HepG2 (cell line): Measurements from ENCODE around the gene PARD3.

Experiments
- BRCA1 ChIP-seq: sonication (generic); formaldehyde crosslinking; IDR thresholded peaks from 2 replicates; pipeline ENCODE4 v1.4.0; 2020; ENCODE audit warnings: missing genetic modification reagents
- ZNF766 ChIP-seq: sonication (generic); formaldehyde crosslinking; IDR thresholded peaks from 2 replicates; pipeline ENCODE4 v1.5.0; 2020; ENCODE audit warnings: missing genetic modification reagents, borderline replicate concordance
- TF ChIP-seq, protein P1 (sequence below), 2 experiments: sonication (generic) in 1 of 2; formaldehyde crosslinking in 1 of 2; IDR thresholded peaks; 2 replicates each; pipeline versions ENCODE4 v1.6.1 to v1.9.0; 2014 to 2022; ENCODE audit warnings: antibody characterized with exemption in 1 of 2, borderline replicate concordance in 1 of 2, inconsistent platforms in 1 of 2, low read depth in 1 of 2, missing genetic modification reagents in 1 of 2

DNA sequence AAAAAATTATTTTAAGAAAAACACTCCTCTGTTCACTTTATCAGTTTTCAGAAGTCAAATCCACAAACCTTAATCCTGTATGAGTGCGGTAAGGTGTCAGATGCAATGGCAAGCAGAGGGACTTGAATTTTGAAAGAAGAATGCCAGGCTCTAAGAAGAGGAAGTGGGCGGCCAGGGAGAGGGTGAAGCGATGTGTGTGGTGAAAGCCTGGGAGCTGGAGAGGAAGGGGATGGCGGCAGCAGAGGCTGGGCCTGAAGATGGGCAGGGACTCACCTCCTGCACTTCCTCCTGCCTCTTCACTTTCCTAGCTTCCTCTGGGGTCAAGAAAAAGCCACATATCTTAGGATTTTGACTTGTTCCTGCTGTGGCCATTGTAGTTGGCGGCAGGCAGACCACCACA lies 609.6 kb downstream of the PARD3 start:
- no peak for TF ChIP-seq BRCA1
- TF ChIP-seq ZNF766 (CRISPR knock-in tag): no peak
- TF ChIP-seq, protein P1, sequence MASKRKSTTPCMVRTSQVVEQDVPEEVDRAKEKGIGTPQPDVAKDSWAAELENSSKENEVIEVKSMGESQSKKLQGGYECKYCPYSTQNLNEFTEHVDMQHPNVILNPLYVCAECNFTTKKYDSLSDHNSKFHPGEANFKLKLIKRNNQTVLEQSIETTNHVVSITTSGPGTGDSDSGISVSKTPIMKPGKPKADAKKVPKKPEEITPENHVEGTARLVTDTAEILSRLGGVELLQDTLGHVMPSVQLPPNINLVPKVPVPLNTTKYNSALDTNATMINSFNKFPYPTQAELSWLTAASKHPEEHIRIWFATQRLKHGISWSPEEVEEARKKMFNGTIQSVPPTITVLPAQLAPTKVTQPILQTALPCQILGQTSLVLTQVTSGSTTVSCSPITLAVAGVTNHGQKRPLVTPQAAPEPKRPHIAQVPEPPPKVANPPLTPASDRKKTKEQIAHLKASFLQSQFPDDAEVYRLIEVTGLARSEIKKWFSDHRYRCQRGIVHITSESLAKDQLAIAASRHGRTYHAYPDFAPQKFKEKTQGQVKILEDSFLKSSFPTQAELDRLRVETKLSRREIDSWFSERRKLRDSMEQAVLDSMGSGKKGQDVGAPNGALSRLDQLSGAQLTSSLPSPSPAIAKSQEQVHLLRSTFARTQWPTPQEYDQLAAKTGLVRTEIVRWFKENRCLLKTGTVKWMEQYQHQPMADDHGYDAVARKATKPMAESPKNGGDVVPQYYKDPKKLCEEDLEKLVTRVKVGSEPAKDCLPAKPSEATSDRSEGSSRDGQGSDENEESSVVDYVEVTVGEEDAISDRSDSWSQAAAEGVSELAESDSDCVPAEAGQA (IDR thresholded peaks at IDR 0.05; ENCODE audit: low read depth): no peak
- TF ChIP-seq, protein P1 (CRISPR knock-in tag; IDR thresholded peaks at IDR 0.05; ENCODE audit: borderline replicate concordance): no peak
